GM21360 (cell line): ENCODE data around the gene JMJD1C.
"Not testable (repeated sequence)": the region's sequence is repeated elsewhere in the genome, so short reads cannot be mapped to it uniquely, and the experiment has no call there.

Source experiments
- ATAC-seq: cut with Tn5 transposase; IDR thresholded peaks from one replicate; pipeline ENCODE4 v1.9.1; 2021; ENCODE audit warnings: mild to moderate bottlenecking, moderate library complexity; ENCODE audit not compliant: unreplicated experiment

JMJD1C gene

GRCh38 chr10:63236113-63236935 lies 229.5 kb downstream of the JMJD1C start:
- peak; percentile 86 for ATAC-seq

GRCh38 chr10:63235136-63235535 lies 230.6 kb downstream of the JMJD1C start:
- ATAC-seq: not testable (repeated sequence)

- no peak for ATAC-seq
These were observed 236.6 kb downstream of the JMJD1C start for GRCh38 chr10:63229161-63229560.

- ATAC-seq: no peak
These were observed 237.5 kb downstream of the JMJD1C start for GRCh38 chr10:63228237-63228636.

GRCh38 chr10:63227207-63227895 lies 238.4 kb downstream of the JMJD1C start:
- no peak for ATAC-seq

- no peak for ATAC-seq
These were observed 241.5 kb downstream of the JMJD1C start for GRCh38 chr10:63224241-63224640.

GRCh38 chr10:63221950-63222349 lies 243.8 kb downstream of the JMJD1C start:
- ATAC-seq: no peak

- ATAC-seq: no peak
These were observed 246.0 kb downstream of the JMJD1C start for GRCh38 chr10:63219749-63220148.

- peak; percentile 56 for ATAC-seq
These were observed 248.6 kb downstream of the JMJD1C start for GRCh38 chr10:63217120-63217605.

- no peak for ATAC-seq
These were observed 251.2 kb downstream of the JMJD1C start for GRCh38 chr10:63214571-63214970.

GRCh38 chr10:63213489-63213888 lies 252.3 kb downstream of the JMJD1C start:
- ATAC-seq: no peak

- ATAC-seq: no peak
These were observed 255.1 kb downstream of the JMJD1C start for GRCh38 chr10:63210611-63211196.

GRCh38 chr10:63209705-63210104 lies 256.1 kb downstream of the JMJD1C start:
- ATAC-seq: no peak

GRCh38 chr10:63208986-63209385 lies 256.8 kb downstream of the JMJD1C start:
- no peak for ATAC-seq

- ATAC-seq: peak; percentile 40
These were observed 258.6 kb downstream of the JMJD1C start for GRCh38 chr10:63206997-63207811.

- ATAC-seq: no peak
These were observed 259.2 kb downstream of the JMJD1C start for GRCh38 chr10:63206576-63206975.

- peak; percentile 3 for ATAC-seq
These were observed 260.4 kb downstream of the JMJD1C start for GRCh38 chr10:63205421-63205820.

GRCh38 chr10:63204667-63205391 lies 260.9 kb downstream of the JMJD1C start:
- peak; percentile 32 for ATAC-seq

- no peak for ATAC-seq
These were observed 264.7 kb downstream of the JMJD1C start for GRCh38 chr10:63201118-63201517.

GRCh38 chr10:63200431-63200830 lies 265.3 kb downstream of the JMJD1C start:
- ATAC-seq: no peak
